Body of pancreas (tissue), 4 donors: Measurements from ENCODE around the gene CCDC91. TPM values are rescaled to one million over a fixed set of nuclear protein-coding genes. Genes with fewer than 3 reads are reported as not detected.
A peak's percentile ranks its signal among the peaks of the same experiment; 100 is the strongest.

Experiments
- ATAC-seq: fragments of 150-250 bp; one replicate; pipeline ENCODE4 v1.9.1; 2016
- DNase-seq, 4 donors: peaks; one replicate each; pipeline ENCODE4 v3.0.0-alpha.2; 2019
- H3K27ac ChIP-seq, 4 donors: fragments of 200-600 bp; sonication (generic); 1 replicate in 3 of 4; 2 replicates in 1 of 4; pipeline versions ENCODE4 v1.5.1 to v1.6.1; 2016 to 2019; ENCODE audit warnings: mild to moderate bottlenecking in 1 of 4, mixed read lengths in 1 of 4, moderate library complexity in 1 of 4
- H3K27me3 ChIP-seq, 2 donors: fragments of 200-600 bp; sonication (generic); one replicate each; pipeline ENCODE4 v1.6.0; 2016; ENCODE audit warnings: mild to moderate bottlenecking in 1 of 2
- H3K36me3 ChIP-seq, 2 donors: fragments of 200-600 bp; sonication (generic); replicated peaks in 1 of 2; 2 replicates each; pipeline ENCODE4 v1.5.1; 2016; ENCODE audit warnings: low read depth in 2 of 2; ENCODE audit not compliant: insufficient read depth in 1 of 2
- H3K4me1 ChIP-seq: fragments of 200-600 bp; sonication (generic); one replicate; pipeline ENCODE4 v1.6.0; 2016
- H3K4me3 ChIP-seq, 2 donors: fragments of 200-600 bp; sonication (generic); 1 replicate in 1 of 2; 2 replicates in 1 of 2; pipeline ENCODE4 v1.5.1; 2016 to 2019
- H3K9me3 ChIP-seq, 3 donors: fragments of 200-600 bp; sonication (generic); 1 replicate in 2 of 3; 2 replicates in 1 of 3; pipeline ENCODE4 v1.5.1; 2016
- POLR2A ChIP-seq, 3 donors: fragments of 450-650 bp; IDR thresholded peaks; one replicate each; pipeline ENCODE4 v1.6.1; 2016; ENCODE audit warnings: antibody characterized with exemption in 3 of 3, mild to moderate bottlenecking in 2 of 3
- WGBS, 2 donors: methylation state at CpG; one replicate each; pipeline ENCODE4 v1.1.5; 2017; 5-methylcytosine and 5-hydroxymethylcytosine counted together
- intact Hi-C: fragments of 100-400 bp; cut with DNase I; formaldehyde crosslinking; loops from one replicate; pipeline ENCODE4 v1.15.1; 2023
- total RNA-seq, 2 donors: library from RNA; depleted of rRNA; stranded (reverse); fragments of >200 nt; gene quantifications; one replicate each; pipeline ENCODE4 v1.1.0, GENCODE V29; 2016
- TF ChIP-seq, protein P1 (sequence below), 7 experiments: fragments of 450-650 bp in 4 of 7; fragments of 200-600 bp in 3 of 7; sonication (generic) in 3 of 7; IDR thresholded peaks; one replicate each; pipeline ENCODE4 v1.5.1; 2016 to 2019; ENCODE audit warnings: antibody characterized with exemption in 7 of 7

Gene CCDC91
- total RNA-seq, 2 donors from 2014 or later: 31.9 to 35.6 TPM

- no peaks in the 10 kb centered on the region for H3K4me1 ChIP-seq
- no peak overlapping the region for H3K27ac ChIP-seq
- intact Hi-C loops: no loop called here
- 97 to 98% methylated on average over 2 of the region's 2 CpGs for WGBS, 2 donors
- TF ChIP-seq, protein P1, sequence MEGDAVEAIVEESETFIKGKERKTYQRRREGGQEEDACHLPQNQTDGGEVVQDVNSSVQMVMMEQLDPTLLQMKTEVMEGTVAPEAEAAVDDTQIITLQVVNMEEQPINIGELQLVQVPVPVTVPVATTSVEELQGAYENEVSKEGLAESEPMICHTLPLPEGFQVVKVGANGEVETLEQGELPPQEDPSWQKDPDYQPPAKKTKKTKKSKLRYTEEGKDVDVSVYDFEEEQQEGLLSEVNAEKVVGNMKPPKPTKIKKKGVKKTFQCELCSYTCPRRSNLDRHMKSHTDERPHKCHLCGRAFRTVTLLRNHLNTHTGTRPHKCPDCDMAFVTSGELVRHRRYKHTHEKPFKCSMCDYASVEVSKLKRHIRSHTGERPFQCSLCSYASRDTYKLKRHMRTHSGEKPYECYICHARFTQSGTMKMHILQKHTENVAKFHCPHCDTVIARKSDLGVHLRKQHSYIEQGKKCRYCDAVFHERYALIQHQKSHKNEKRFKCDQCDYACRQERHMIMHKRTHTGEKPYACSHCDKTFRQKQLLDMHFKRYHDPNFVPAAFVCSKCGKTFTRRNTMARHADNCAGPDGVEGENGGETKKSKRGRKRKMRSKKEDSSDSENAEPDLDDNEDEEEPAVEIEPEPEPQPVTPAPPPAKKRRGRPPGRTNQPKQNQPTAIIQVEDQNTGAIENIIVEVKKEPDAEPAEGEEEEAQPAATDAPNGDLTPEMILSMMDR (IDR thresholded peaks at IDR 0.05): no peak
- no peak for TF ChIP-seq POLR2A (IDR thresholded peaks at IDR 0.05)
- no peaks in the 10 kb centered on the region for H3K9me3 ChIP-seq
- no peak overlapping the region for H3K4me3 ChIP-seq
- DNase-seq: no peak
- no peaks in the 10 kb centered on the region for H3K27me3 ChIP-seq
- no peaks in the 10 kb centered on the region for H3K36me3 ChIP-seq
- ATAC-seq: no peak
Observed at GRCh38 chr12:28306535-28306934, 116.3 kb downstream of the CCDC91 start.

- 92 to 98% methylated on average over 2 of the region's 2 CpGs for WGBS, 2 donors
- no peak overlapping the region for H3K4me3 ChIP-seq
Observed at GRCh38 chr12:28308891-28309290, 118.6 kb downstream of the CCDC91 start.

DNA sequence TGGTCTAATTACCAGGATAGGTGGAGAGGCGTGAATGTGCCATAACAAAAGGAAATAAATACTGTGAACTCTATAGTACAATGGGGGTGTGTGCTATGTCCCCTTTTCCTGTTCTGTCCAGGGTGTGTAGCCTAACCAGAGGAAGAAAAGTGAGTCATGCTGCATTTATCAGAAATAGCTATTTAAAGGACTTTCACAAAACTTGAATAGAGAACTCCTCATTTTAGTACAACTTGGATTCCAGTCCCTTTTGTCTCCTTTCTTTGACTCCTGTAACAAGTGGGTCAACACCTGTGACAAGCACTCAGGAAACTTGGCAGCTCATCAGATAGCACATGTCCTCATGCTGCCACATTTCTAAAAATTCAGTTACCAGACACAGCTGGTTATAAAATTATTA lies 123.4 kb downstream of the CCDC91 start:
- intact Hi-C loops: no loop called here

More at GRCh38 chr12:28308891-28309290, 118.6 kb downstream of the CCDC91 start:
- no peaks in the 10 kb centered on the region for H3K9me3 ChIP-seq
- intact Hi-C loops: no loop called here
- no peaks in the 10 kb centered on the region for H3K4me1 ChIP-seq
- no peaks in the 10 kb centered on the region for H3K27me3 ChIP-seq
- DNase-seq (no peak), ATAC-seq (no peak)
- no peak overlapping the region for H3K27ac ChIP-seq
- no peaks in the 10 kb centered on the region for H3K36me3 ChIP-seq
- no peak for TF ChIP-seq POLR2A (IDR thresholded peaks at IDR 0.05)
- TF ChIP-seq, protein P1 (IDR thresholded peaks at IDR 0.05): no peak

GRCh38 chr12:28316049-28316448 lies 125.8 kb downstream of the CCDC91 start:
- Histone ChIP-seq H3K27ac (no peak overlapping the region), H3K4me1 (peaks cover 13% of the 10 kb centered on the region), H3K27me3 (no peaks in the 10 kb centered on the region), H3K9me3 (no peaks in the 10 kb centered on the region), H3K4me3 (no peak overlapping the region), H3K36me3 (no peaks in the 10 kb centered on the region)
- no peak for TF ChIP-seq POLR2A (IDR thresholded peaks at IDR 0.05)
- TF ChIP-seq, protein P1 (IDR thresholded peaks at IDR 0.05): no peak
- ATAC-seq: no peak
- intact Hi-C loops: no loop called here
- no peak for DNase-seq

More for the DNA sequence above, 123.4 kb downstream of the CCDC91 start:
- TF ChIP-seq POLR2A (IDR thresholded peaks at IDR 0.05): no peak
- TF ChIP-seq, protein P1 (IDR thresholded peaks at IDR 0.05): no peak
- Histone ChIP-seq H3K27ac (peak overlapping the region in 1 of 4 donors; percentile 4), H3K9me3 (no peaks in the 10 kb centered on the region), H3K4me3 (no peak overlapping the region), H3K4me1 (no peaks in the 10 kb centered on the region), H3K27me3 (no peaks in the 10 kb centered on the region), H3K36me3 (no peaks in the 10 kb centered on the region)
- ATAC-seq (peak; percentile 18), DNase-seq (peak in 1 of 4 donors; percentile 31)
- 70 to 76% methylated on average over 1 of the region's 1 CpG for WGBS, 2 donors

GRCh38 chr12:28318273-28318672 lies 128.0 kb downstream of the CCDC91 start:
- no peaks in the 10 kb centered on the region for H3K27me3 ChIP-seq
- intact Hi-C loops: no loop called here

More at GRCh38 chr12:28318273-28318672, 128.0 kb downstream of the CCDC91 start:
- no peaks in the 10 kb centered on the region for H3K36me3 ChIP-seq
- H3K9me3 ChIP-seq: no peaks in the 10 kb centered on the region
- no peak for TF ChIP-seq POLR2A (IDR thresholded peaks at IDR 0.05)
- TF ChIP-seq, protein P1 (IDR thresholded peaks at IDR 0.05): no peak
- no peak overlapping the region for H3K27ac ChIP-seq
- 76% methylated on average over 3 of the region's 3 CpGs for WGBS, 2 donors
- ATAC-seq (no peak), DNase-seq (no peak)
- H3K4me1 ChIP-seq: peaks cover 15% of the 10 kb centered on the region
- H3K4me3 ChIP-seq: no peak overlapping the region
